Stomach (tissue), 9 donors: ENCODE measurements around the gene HDHD2. TPM values are rescaled to one million over a fixed set of nuclear protein-coding genes. Genes with fewer than 3 reads are reported as not detected.
A peak's percentile ranks its signal among the peaks of the same experiment; 100 is the strongest.

Experiments used
- DNase-seq, 2 donors: peaks; one replicate each; pipeline versions ENCODE4 v3.0.0 to v3.0.0-alpha.2; 2013 to 2019
- H3K27ac ChIP-seq, 5 donors: fragments of 200-600 bp in 4 of 5; sonication (generic) in 4 of 5; one replicate each; pipeline ENCODE4 v1.5.1; 2013 to 2019; ENCODE audit warnings: mild to moderate bottlenecking in 1 of 5, moderate library complexity in 1 of 5
- H3K27me3 ChIP-seq, 3 donors: fragments of 200-600 bp; sonication (generic); one replicate each; pipeline ENCODE4 v1.5.1; 2017 to 2019; ENCODE audit warnings: mixed run types in 1 of 3
- H3K36me3 ChIP-seq, 4 donors: fragments of 200-600 bp; sonication (generic); 1 replicate in 3 of 4; 2 replicates in 1 of 4; pipeline ENCODE4 v1.5.1; 2016 to 2019
- H3K4me1 ChIP-seq, 4 donors: fragments of 200-600 bp; sonication (generic); one replicate each; pipeline ENCODE4 v1.5.1; 2016 to 2019
- H3K4me3 ChIP-seq, 4 donors: fragments of 200-600 bp; sonication (generic) in 3 of 4; one replicate each; pipeline ENCODE4 v1.5.1; 2016 to 2019; ENCODE audit warnings: mild to moderate bottlenecking in 1 of 4
- H3K9me3 ChIP-seq, 4 donors: fragments of 200-600 bp; sonication (generic); one replicate each; pipeline ENCODE4 v1.5.1; 2016 to 2019
- CTCF ChIP-seq, 7 experiments: fragments of 450-650 bp in 4 of 7; fragments of 200-600 bp in 3 of 7; sonication (generic) in 3 of 7; IDR thresholded peaks; one replicate each; pipeline ENCODE4 v1.5.1; 2016 to 2019; ENCODE audit warnings: antibody characterized with exemption in 7 of 7, control low read depth in 2 of 7, mild to moderate bottlenecking in 1 of 7
- EP300 ChIP-seq: sonication (generic); formaldehyde crosslinking; IDR thresholded peaks from one replicate; pipeline ENCODE4 v1.6.1; 2017; ENCODE audit warnings: antibody characterized with exemption
- POLR2A ChIP-seq, 4 donors: fragments of 450-650 bp; IDR thresholded peaks; one replicate each; pipeline ENCODE4 v1.6.1; 2016; ENCODE audit warnings: antibody characterized with exemption in 4 of 4, control low read depth in 2 of 4, mild to moderate bottlenecking in 1 of 4, moderate library complexity in 1 of 4
- POLR2AphosphoS5 ChIP-seq, 3 donors: sonication (generic); formaldehyde crosslinking; IDR thresholded peaks; one replicate each; pipeline ENCODE4 v1.6.1; 2016; ENCODE audit warnings: antibody characterized with exemption in 3 of 3
- WGBS, 5 donors: extraction: QIAGEN DNeasy Blood & Tissue Kit in 3 of 5; methylation state at CpG; one replicate each; pipeline versions ENCODE4 v1.1.5 to v1.1.7; 2013 to 2018; 5-methylcytosine and 5-hydroxymethylcytosine counted together
- intact Hi-C: fragments of 100-400 bp; cut with DNase I; formaldehyde crosslinking; loops from one replicate; pipeline ENCODE4 v1.15.1; 2023; ENCODE audit warnings: low total_unique reads
- polyA plus RNA-seq, 3 donors: library from polyadenylated mRNA; stranded (reverse); fragments of 200-250 nt; gene quantifications; one replicate each; pipeline ENCODE4 v1.2.3, GENCODE V29; 2013
- total RNA-seq, 5 donors: library from RNA; depleted of rRNA; stranded (reverse); fragments of >200 nt; gene quantifications; one replicate each; pipeline versions ENCODE4 v1.1.0 to v1.2.3, GENCODE V29; 2014 to 2016
- donor health status: healthy with polysubstance abuse.
- donor health status: Bipolar disorder and iron deficiency.
- donor health status: healthy.

HDHD2 gene
- total and polyA plus RNA-seq, 8 donors = 14.5 to 93.7 (median 23.6) TPM

- TF ChIP-seq EP300 (no peak), POLR2AphosphoS5 (IDR thresholded peaks at IDR 0.05) (no peak), POLR2A (IDR thresholded peaks at IDR 0.05) (no peak), CTCF (IDR thresholded peaks at IDR 0.05) (no peak)
- no peak for DNase-seq
- H3K4me1 ChIP-seq = no peaks in the 10 kb centered on the region
- peaks cover 21 to 98% (median 96%) of the 10 kb centered on the region in 4 donors for H3K36me3 ChIP-seq
- WGBS, 5 donors = 82 to 94% (median 91%) methylated on average over 6 to 7 of the region's 7 CpGs
- no peak overlapping the region for H3K27ac ChIP-seq
- intact Hi-C loops = loop anchor here (10.0 kb wide), 1 partner anchor 636 kb away; no protein-coding TSS in a partner anchor
- no peak overlapping the region for H3K4me3 ChIP-seq
- H3K9me3 ChIP-seq = no peaks in the 10 kb centered on the region
- H3K27me3 ChIP-seq = no peaks in the 10 kb centered on the region
Observed at GRCh38 chr18:47108998-47109405, 41.3 kb downstream of the HDHD2 start.

- TF ChIP-seq POLR2AphosphoS5 (IDR thresholded peaks at IDR 0.05) (no peak), POLR2A (IDR thresholded peaks at IDR 0.05) (no peak), EP300 (no peak), CTCF (IDR thresholded peaks at IDR 0.05) (no peak)
- WGBS, 5 donors = 78 to 88% (median 87%) methylated on average over 3 of the region's 3 CpGs
- Histone ChIP-seq H3K9me3 (no peaks in the 10 kb centered on the region), H3K4me3 (no peak overlapping the region), H3K36me3 (peaks cover 21 to 96% (median 91%) of the 10 kb centered on the region in 4 donors), H3K27ac (no peak overlapping the region), H3K4me1 (no peaks in the 10 kb centered on the region), H3K27me3 (no peaks in the 10 kb centered on the region)
- DNase-seq = no peak
- intact Hi-C loops = loop anchor here (10.0 kb wide), 1 partner anchor 636 kb away; no protein-coding TSS in a partner anchor
Observed at GRCh38 chr18:47108373-47108772, 41.9 kb downstream of the HDHD2 start.

GRCh38 chr18:47100212-47100831, 50.0 kb downstream of the HDHD2 start:
- no peaks in the 10 kb centered on the region for H3K9me3 ChIP-seq
- H3K36me3 ChIP-seq = peaks cover 0 to 16% (median 12%) of the 10 kb centered on the region in 4 donors
- no peak overlapping the region for H3K27ac ChIP-seq
- H3K4me1 ChIP-seq = peaks cover 0 to 4% (median 1%) of the 10 kb centered on the region in 4 donors
- intact Hi-C loops = loop anchor here (5.0 to 10.0 kb wide), 2 partner anchors 107 to 644 kb away; no protein-coding TSS in a partner anchor
- 23 to 30% (median 26%) methylated on average over 12 of the region's 12 CpGs for WGBS, 5 donors
- TF ChIP-seq CTCF (IDR thresholded peaks at IDR 0.05) = peak in 5 of 7 experiments; percentile 43 to 69 (median 60)
- TF ChIP-seq POLR2AphosphoS5 (IDR thresholded peaks at IDR 0.05) = no peak
- no peak for TF ChIP-seq EP300
- no peaks in the 10 kb centered on the region for H3K27me3 ChIP-seq
- DNase-seq = peak; percentile 59 to 75
- H3K4me3 ChIP-seq = no peak overlapping the region

GRCh38 chr18:47095810-47096209, 54.5 kb downstream of the HDHD2 start:
- Histone ChIP-seq H3K36me3 (no peaks in the 10 kb centered on the region), H3K27ac (no peak overlapping the region), H3K9me3 (no peaks in the 10 kb centered on the region), H3K27me3 (no peaks in the 10 kb centered on the region), H3K4me1 (peaks cover 0 to 4% (median 1%) of the 10 kb centered on the region in 4 donors), H3K4me3 (no peak overlapping the region)
- no peak for TF ChIP-seq EP300
- no peak for TF ChIP-seq POLR2A (IDR thresholded peaks at IDR 0.05)
- TF ChIP-seq POLR2AphosphoS5 (IDR thresholded peaks at IDR 0.05) = no peak
- TF ChIP-seq CTCF (IDR thresholded peaks at IDR 0.05) = no peak
- 45 to 77% (median 56%) methylated on average over 3 of the region's 3 CpGs for WGBS, 5 donors
- DNase-seq = no peak
- intact Hi-C loops = no loop called here
